ENCODE measurements around the gene SH3GL2. TPM values are rescaled to one million over a fixed set of nuclear protein-coding genes. Genes with fewer than 3 reads are reported as not detected.

The SH3GL2 gene
- total RNA-seq, 1 donor from 2014 or later: 76.2 TPM

DNA sequence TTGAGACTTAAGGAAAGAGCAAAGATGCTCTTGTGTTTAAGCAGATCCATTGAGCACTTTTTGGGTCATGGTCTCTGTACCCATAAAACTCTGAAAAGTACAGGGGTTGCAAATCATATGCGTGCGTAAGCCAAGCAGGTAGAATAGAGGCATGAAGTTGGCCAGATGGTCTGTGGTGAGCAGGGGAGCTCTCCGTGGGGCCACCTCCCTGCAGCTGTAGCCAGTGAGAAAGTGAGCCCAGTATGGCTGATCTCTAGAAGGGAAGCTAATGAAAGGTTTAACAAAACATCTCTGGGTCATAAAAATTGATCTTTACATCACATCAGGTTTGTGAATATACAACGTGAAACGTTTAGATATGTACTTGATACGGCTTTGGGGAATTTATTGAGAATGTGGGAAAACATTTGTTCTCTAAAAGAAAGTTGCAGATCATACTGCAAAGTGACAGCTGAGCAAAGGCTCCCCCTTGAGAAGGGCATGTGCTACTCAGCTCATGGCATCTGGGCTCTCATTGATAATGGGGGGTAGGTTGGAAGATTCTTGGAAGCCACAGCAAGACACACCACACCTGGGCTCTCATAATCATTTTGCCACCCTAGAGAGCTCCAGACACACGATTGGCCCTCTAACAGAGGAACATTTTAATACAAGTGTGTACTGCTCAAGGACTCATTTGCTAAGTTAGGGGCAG is 30.6 kb downstream of the SH3GL2 start:
- DNase-seq (ENCODE audit: low spot score in 2 of 2) (no peak), FAIRE-seq (no peak)

DNA sequence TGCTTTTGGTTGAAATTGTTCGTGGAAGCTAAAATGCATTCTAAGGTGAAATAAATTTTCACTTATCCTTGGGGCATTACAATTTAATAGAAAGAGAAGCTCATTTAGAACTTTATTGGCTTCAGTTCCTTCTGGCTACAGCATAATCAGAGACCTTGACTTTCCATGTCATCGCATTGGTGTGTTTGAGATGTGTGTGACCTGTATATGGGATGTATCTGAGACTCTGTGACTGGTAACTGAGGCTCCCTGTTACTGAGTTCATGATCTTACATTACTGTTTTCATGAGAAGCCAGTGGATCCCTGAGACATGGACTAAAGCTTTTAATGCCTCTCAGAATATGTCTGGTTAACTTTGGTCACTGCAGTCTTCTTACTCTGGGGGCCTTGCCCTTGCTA is 32.5 kb downstream of the SH3GL2 start:
- FAIRE-seq: no peak
- DNase-seq (ENCODE audit: low spot score in 2 of 2): no peak

DNA sequence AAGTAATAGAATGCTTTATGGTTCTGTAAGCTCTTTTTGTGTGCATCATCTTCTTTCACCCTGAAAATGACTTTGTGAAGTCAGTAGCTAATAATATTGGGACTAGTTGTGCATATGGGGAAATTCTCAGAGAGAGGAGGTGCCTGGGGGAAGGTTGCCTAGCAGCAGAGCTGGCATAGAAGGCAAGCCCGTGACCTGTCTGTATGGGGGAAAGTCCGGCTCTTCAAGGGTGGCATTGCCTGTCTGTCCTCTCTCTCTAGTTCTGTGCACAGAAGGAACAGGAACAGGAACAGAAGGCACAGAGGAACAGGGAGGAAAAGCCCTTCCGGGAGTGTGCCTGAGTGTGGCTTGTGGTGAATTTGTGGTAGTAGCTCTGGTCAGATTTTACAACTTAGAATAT is 33.1 kb downstream of the SH3GL2 start:
- no peak for DNase-seq (ENCODE audit: low spot score in 2 of 2)
- FAIRE-seq: no peak

DNA sequence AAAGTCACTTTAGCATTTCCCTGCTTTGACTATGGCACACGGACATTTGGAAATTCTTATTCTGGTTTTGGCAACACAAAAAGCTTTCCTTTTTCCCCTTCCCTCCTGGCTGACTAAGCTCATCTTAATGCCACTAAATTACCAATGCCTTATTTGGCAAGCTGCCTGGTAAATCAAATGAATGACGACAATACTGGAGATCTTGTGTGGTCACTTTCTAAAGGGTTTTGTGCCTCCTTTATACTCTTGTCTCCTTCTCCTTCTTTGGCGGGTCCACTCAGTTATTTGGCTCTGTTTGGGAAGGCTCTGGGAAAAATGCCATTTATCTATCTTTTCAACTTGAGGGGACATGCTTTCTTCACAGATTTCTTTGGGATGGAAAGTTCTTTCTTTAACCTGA is 34.9 kb downstream of the SH3GL2 start:
- FAIRE-seq: no peak
- DNase-seq (ENCODE audit: low spot score in 2 of 2): peak in 1 of 2 donors; percentile 15

DNA sequence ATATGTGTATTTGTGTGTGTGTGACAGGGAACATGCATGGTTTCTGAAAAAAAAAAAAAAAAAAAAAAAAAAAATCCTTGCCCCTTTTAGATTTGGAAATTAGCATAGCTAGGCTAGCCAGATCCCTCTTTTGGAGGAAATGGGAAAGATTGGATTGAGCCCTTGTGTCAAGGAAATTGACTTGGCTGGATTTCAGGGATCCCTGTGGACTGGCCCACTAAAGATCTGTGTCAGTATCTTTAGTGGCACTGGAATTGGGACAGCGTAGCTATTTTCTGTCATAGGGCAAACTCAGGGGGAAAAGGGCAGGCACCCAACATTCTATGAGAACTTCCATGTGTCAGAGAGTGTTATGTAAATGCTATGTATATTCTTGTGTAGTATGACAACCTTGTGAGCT is 35.4 kb downstream of the SH3GL2 start:
- FAIRE-seq (no peak), DNase-seq (ENCODE audit: low spot score in 2 of 2) (no peak)

DNA sequence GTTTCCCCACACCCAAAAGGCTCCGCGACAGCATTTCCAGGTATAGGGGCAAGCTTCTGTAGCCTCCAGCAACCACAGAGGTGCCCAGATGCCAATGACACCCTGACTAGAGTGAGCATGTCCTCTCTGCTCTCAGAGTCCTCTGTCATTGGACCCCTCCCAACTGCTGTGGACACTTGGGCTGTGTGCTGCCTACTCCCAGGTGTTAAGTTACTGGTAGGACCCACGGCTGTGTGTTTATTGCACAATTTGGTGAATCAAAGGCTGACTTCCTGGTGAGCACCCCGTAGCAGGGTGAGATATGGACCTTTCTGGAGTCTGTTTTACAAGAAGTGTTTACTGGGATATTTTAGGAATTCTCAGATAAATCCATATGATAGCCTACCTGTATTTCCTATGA is 36.0 kb downstream of the SH3GL2 start:
- FAIRE-seq (no peak), DNase-seq (ENCODE audit: low spot score in 2 of 2) (no peak)

DNA sequence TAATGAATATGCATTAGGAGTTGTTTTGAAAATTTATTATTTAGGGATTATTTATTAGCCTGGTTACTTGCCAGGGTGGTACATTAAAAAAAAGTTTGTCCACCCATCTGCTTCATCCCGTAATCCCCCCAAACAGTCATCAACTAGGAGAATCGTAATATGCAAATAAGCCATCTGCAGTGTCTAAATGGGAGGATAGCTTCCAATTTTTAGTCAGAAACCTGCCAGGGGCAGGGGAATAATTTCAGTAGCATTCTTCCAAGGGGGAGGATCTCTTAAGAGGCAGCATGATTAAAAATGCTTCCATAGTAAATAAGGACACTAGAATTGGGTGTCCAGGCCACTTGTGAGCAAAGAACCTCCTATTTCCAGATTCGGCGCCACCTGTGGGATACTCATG is 43.3 kb downstream of the SH3GL2 start:
- FAIRE-seq: no peak
- no peak for DNase-seq (ENCODE audit: low spot score in 2 of 2)

DNA sequence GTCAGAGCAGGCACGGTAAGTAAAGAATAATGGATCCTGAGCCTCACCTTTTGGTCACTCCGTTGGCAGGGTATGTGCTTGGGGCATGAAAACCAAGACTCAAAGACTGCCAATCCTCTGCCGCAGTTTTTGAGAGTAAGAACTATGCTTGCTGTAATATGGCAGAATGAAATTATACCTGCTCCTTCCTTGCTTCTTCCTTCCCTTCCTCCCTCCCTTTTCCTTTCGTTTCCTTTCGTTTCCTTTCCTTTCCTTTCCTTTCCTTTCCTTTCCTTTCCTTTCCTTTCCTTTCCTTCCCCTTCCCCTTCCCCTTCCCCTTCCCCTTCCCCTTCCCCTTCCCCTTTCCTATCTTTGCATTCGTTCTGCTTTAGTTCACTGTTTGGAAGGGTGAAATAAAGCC is 43.9 kb downstream of the SH3GL2 start:
- no peak for DNase-seq (ENCODE audit: low spot score in 2 of 2)
- FAIRE-seq: no peak

DNA sequence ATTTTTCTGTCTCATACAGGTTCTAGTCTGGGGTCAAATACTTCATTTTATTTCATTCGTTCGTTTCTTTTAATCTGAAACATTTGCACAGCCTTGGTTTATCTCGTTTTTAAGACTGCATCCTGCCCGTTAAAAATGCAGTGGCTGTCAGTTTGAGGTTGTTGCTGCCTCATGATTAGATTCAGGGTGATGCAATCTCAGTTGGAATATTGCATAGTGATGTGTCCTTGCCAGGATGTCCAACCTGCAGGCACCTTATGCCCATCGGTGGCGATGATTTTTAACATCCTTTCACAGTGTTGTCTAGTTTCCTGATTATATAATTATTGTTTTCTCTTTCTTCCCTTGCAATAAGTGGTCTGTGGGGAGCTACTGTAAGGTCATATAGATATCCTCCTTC is 45.1 kb downstream of the SH3GL2 start:
- FAIRE-seq (no peak), DNase-seq (ENCODE audit: low spot score in 2 of 2) (no peak)

DNA sequence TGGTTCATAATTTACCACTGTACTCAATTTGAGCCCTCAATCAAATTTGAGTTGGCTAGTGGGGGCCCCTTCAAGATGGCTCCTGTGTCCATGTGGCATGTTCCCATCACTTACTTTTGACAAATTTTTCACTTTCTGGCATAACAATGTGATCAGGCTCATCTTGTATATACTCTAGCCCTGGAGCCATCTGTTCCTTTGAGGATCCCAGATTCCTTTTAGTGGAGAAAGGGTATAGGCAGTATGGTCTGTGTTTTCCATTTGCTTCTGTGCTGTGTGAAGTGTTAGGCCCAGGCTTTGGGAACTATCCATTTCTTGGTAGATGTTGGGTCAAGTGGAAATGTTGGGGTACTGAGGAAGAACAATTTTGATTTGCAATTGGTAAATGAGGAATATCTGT is 45.7 kb downstream of the SH3GL2 start:
- no peak for DNase-seq (ENCODE audit: low spot score in 2 of 2)
- FAIRE-seq: no peak

DNA sequence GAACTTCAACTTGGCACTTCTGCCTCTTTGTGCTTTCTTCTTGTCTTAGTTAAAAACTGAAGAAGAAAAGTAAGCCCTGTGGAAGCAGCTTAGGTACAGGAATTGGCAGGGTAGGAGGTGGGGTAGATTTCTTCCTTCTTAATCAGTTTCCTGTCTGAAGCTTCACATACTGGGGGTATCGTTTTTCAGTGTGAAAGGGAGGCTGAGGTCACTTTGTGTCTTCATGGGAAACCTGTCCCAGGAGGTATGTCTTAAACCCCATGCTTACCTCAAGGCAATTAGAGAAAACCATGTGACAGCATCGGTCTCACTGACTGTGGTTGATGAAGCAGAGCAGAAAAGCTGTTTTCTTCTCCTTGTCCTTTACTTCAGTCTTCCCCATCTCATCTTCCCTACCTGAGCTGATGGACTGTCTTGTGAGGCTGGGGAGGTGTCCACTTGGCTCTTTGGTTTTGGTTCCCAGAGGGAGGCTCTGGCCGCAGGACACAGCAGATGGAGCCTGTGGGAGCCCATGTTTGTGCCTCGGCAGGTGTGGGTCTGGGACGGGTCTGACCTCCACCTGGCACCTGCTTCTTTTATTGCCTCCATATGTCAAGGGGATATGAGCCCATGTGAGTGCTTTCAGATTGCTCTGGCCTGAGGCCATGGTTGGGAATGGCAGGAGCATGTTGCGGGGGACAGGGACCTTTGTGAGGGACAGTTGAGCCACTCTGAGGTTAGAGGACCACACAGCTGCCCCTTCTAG is 47.0 kb downstream of the SH3GL2 start:
- DNase-seq (ENCODE audit: low spot score in 2 of 2) (no peak), FAIRE-seq (no peak)

DNA sequence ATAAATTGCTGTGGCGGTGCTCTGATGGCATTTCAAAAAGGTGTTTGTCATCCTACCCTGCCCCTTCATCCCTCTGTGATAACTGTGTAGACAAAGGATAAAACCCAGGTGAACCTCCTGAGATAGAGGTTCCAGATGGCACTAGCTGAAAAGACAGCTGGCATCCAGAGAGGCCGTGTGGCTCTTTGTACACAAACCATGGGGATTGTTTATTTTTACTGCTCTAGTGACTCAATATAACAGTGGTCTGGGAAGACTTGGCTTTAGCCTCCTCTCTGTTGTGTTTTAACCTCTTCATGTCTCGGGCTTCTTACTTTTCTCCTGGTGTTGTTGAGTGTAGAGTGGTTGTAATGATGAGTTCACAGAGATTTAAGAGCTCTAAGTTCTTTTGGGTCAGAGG is 48.8 kb downstream of the SH3GL2 start:
- no peak for FAIRE-seq

DNA sequence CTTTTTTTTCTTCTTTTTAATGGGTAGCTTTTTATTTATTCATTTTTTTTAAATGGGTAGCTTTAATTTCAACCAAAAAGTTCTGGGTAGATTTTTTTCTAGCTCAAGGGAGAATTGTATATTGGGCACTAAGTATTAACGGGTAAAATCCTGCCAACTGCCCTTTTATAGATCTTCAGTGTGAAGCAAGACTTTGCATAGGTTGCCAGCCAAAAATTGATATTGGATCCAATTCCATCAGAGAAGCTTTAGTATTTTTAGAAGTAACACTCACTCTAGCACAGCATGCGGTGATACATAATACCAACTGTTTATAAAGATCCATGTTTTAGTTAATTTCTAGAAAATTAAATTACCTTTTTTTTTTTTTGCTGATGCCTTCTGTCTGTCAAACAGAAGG is 49.8 kb downstream of the SH3GL2 start:
- no peak for DNase-seq (ENCODE audit: low spot score in 2 of 2)
- FAIRE-seq: no peak

More for the DNA sequence above, 48.8 kb downstream of the SH3GL2 start:
- no peak for DNase-seq (ENCODE audit: low spot score in 2 of 2)

DNA sequence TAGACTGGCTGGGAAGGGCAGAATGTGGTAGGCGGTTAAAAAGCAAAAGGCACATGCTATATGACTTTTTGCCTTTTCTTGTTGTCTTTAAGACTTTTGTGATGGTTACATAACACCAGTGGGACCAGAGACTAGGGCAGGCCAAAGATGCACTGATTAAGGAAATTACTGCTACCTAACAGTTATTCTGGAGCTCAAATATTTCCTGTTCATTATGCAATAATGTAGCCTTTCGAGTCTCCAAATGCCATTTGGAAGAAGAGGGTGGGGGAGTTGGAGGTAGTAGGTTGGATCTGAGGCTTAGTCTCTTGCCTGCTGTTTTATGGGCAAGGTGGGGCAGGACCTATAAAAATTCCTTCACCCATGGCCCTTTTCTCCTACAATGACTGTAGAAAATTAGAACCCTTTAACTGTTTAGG is 51.7 kb downstream of the SH3GL2 start:
- no peak for DNase-seq (ENCODE audit: low spot score in 2 of 2)
- no peak for FAIRE-seq

DNA sequence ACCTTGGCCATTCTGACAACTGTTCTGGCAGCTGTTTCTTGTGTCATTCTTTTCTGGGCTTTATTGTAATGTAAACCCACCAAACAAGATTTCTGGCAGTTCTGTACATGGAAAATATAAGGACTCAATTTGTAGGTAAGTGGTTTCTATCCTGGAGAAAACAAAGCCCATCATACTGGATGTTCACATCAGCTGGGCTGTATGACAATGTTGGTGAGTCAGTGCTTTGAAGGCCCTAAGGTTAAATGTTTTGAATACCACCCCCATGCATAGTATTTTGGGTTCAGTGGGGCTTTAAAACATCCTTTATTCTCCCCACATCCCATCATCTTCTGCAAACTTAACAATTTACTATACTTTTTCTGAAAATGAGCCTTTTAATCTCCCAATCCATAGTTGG is 52.5 kb downstream of the SH3GL2 start:
- DNase-seq (ENCODE audit: low spot score in 2 of 2) (no peak), FAIRE-seq (no peak)

DNA sequence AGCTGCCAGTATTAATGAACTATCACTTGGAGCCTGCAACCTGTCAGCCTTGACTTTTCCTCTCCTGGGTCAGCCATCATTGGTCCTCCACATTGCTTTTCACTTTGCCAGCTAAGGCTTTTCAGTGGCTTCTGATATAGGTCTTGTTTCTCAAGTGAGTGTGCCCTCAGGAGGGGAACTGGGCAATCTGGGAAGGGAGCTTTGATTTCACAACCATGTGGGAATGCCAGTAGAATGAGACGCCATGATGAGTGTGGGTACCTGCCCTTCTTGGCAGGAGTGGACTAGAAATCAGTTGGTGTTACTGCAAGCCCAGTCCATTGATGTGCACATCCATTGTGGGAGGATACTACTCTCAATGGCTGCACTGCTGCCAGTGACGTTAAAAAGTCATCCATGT is 54.1 kb downstream of the SH3GL2 start:
- FAIRE-seq (no peak), DNase-seq (ENCODE audit: low spot score in 2 of 2) (no peak)

DNA sequence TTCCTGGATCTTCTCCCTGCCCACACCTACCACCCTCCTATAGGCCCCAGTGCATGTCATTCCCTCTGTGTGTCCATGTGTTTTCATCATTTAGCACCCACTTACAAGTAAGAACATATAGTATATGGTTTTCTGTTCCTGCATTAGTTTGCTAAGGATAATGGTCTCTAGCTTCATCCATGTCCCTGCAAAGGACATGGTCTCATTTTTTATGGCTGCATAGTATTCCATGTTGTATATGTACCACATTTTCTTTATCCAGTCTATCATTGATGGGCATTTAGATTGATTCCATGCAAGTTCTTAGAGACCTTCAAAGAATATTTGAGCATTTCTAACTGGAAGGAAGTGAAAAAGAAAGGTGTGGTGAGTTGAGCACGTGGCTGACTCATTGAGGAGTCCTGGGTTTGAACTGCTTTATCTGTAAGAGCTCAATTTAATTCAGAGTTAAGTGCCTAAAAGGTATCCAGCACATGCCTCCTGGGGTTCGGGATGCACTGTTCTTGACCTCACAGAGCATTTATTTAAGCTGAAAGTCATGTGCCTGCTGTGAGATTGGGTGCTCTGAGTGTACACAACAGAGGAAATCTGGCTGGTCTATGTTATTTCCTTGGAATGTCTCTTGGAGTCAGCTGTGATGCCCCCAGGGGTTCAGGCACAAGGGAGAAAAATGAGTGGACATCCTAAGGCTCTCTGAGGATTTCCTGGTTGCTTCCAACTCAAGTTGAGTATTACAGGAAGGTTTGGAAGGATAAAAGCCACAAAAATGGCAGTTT is 56.4 kb downstream of the SH3GL2 start:
- FAIRE-seq: no peak
- no peak for DNase-seq (ENCODE audit: low spot score in 2 of 2)

DNA sequence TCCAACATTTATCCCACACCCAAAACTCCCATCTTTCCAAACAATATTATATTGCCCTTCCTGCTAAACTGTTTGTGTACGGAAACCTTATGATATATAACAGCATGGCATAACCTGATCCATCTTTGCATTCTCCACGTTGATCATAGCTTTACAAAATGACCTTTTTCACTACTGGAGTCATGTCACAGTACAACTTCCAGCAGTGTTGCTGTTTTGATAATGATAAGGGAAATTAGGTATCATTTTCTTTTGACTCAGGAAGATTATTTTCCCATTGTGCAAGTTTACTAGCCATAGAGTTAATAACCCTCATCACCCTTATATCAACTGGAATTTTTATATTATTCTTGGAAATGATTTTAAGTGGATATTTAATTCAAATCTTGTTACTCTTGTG is 57.5 kb downstream of the SH3GL2 start:
- FAIRE-seq (no peak), DNase-seq (ENCODE audit: low spot score in 2 of 2) (no peak)

DNA sequence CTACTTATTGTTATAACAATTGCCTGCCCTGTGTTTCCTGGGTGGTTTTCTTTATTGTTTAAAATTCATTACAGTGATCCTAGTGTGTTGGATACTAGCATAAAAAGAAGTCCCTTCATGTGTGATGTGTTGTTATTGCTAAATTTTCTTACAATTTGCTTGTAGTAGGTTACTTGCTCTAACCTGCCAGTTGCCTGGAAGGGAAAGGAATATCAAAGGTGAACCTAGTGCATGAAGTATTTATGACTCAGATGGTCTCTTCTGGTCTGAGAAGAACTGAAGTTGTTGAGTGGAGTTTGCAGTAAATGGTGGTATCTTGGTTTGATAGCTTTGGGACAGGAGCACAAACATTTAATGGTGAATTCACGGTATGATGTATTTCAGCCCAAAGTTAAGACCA is 58.0 kb downstream of the SH3GL2 start:
- DNase-seq (ENCODE audit: low spot score in 2 of 2): no peak
- no peak for FAIRE-seq

DNA sequence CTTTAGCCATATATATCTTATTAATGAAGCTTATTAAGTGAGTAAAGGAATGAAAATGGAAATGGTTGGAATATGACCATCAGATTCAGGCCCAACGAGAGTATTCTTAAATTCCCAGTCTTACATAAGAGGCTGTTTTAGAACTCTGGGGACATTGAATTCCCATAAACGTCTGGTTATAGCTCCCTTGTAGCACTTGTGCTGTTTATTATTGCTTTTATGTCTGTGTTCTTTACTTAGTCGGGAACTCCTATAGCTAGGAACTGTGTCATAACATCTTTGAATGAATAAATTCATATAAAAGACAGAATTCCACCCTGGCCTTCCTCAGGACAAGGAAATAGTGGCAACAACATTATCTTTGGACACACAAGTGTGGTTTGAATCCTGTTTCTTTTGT is 58.4 kb downstream of the SH3GL2 start:
- DNase-seq (ENCODE audit: low spot score in 2 of 2) (no peak), FAIRE-seq (no peak)

DNA sequence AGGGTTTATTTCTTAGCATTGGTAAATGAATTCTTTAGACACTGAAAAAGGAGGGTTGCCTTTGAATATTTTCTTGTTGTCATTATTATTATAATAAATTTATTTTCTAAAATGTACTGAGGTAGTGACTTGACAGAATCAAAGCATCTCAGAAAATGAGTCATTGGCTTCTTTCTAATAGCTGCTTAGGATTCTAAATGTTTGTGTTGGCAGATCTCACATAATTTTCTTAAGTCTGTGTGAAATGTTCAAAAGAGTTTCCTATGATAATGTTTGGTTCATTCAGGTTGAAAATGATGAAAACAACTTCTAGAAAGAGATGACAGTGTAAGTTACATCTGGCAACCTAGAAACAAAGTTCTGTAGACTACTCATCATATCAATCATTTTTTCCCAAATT is 69.7 kb downstream of the SH3GL2 start:
- DNase-seq (ENCODE audit: low spot score in 2 of 2) (no peak), FAIRE-seq (no peak)

DNA sequence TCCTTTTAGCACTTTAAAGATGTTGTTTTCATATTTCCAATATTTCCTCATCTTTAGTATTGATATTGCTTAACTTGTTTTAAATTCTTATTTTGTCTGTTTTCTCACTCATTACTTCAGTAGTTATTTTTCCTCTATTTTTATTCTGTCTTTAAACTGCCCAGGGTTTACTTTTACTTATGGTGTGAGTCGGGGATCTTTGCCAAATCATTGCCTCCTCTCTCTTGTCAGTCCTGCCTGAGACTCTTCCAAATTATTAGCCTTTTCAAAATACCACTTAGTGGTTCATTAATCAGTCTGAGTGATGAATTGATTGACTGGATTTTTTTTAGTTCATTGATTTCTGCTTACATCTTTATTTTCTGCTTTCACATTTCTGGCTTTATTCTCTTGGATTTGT is 72.9 kb downstream of the SH3GL2 start:
- no peak for FAIRE-seq
- no peak for DNase-seq (ENCODE audit: low spot score in 2 of 2)

Measured in frontal cortex (tissue), 4 donors.